ENCODE data around the gene FAM110C.
"Not testable (repeated sequence)": the region's sequence is repeated elsewhere in the genome, so short reads cannot be mapped to it uniquely, and the experiment has no call there.

The FAM110C gene

DNA sequence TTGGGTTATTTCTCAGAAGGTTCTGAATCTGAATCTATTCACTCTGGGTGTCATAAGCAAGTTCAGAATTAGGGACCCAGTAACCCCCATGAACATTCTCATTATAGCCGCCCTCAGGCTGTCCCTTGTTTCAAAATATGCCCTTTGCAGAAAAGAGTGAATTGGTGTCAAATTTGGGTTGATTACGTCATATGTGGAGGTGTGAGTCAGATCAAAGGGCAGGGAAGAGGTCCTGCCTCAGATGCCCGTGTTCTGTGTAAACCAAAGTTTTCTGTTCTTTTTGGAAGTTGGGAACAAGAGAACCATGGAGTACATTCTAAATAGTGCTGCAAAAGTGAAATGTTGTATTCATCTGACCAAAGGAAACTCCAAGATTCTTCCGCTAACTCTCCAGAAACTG lies 5.8 kb downstream of the FAM110C start:
- DNase-seq, result no peak

DNA sequence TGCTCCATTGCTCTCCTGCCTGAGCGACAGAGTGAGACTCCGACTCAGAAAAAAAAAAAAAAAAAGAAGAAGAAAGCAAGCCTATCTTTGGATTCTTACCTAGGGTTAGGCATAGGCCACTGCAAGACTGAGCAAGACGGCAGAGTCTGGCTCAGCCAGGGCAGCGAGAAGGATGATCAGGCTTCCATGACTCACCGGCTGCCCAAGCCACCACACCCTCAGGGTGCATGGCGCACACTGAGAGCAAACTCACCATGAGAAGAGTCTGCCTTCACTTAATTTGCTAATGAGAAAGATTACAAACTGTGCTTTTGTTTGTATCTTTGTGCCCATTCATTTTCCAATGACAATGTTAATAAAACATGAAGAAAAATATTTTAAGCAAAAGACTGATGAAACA lies 8.2 kb downstream of the FAM110C start:
- no peak for DNase-seq

GRCh38 chr2:36318-36717 lies 10.0 kb downstream of the FAM110C start:
- DNase-seq, result no peak

- DNase-seq, result peak; percentile 90
Measured at GRCh38 chr2:35852-36251, 10.5 kb downstream of the FAM110C start.

GRCh38 chr2:33620-34019 lies 12.7 kb downstream of the FAM110C start:
- no peak for DNase-seq

- DNase-seq, result no peak
Measured at GRCh38 chr2:32068-32467, 14.2 kb downstream of the FAM110C start.

DNA sequence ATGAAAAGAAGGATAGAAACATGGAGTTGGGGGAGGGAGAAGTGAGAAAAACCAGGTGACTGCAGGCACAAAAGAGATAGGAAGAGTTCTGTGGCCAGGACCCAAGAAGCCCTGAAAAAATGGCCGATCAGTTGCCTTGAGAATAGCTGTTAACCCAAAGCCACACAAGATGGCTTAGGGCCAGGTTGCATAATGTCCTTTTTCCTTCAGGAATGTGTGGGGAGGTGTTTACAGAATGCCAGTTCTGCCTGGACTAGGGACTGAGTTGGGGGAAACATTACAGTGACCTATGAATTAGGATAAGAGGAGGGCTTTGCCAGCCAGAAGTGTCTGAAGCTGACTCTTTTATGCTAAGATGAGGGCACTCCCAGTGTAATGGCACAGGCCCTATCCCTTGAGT lies 17.1 kb downstream of the FAM110C start:
- no peak for DNase-seq

DNA sequence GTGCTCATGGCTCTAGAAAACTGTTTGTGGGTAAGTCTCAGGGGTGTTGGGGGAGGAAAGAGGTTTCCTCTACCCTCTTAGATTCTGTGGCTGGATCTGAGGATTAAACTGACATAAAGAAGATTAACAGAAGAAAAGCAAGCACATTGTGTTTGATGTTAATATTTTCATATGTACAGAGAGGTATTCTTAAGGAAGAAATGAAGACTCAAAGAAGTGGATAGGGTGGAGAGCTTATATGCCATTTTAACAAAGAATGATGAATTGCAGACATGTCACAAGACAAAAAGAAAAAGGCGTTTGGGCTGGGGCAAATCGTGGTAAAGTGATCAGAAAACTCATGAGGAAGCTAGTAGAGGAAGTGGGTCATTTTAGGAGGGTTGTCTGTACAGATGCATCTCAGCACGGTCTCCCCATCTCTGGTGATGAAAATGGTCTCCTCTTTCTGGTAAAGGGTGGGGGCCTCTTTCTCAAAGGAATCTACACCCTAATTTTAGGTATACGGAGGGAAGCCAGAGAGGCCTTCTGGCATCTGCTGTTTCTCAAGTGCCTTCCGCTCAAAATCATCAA lies 17.8 kb downstream of the FAM110C start:
- no peak for DNase-seq

DNA sequence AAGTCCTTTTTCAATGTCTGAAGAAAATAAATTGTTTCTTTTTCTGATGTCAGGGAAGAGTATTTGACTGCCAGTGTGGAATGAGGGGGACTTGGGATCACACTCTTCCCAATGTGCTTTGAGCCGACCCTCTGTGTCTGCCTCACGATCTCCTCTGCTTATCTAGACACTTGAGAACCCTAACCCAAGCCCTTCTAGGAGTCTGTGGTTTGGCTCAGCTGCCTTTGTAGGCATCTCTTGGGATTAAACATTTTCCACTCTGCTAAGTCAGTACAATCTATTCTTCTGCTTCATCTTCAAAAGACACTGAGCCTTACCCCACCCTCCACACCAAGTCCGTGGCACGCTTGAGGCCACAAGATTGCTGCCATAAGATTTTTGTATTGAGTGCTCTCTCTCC lies 19.4 kb downstream of the FAM110C start:
- DNase-seq, result no peak

DNA sequence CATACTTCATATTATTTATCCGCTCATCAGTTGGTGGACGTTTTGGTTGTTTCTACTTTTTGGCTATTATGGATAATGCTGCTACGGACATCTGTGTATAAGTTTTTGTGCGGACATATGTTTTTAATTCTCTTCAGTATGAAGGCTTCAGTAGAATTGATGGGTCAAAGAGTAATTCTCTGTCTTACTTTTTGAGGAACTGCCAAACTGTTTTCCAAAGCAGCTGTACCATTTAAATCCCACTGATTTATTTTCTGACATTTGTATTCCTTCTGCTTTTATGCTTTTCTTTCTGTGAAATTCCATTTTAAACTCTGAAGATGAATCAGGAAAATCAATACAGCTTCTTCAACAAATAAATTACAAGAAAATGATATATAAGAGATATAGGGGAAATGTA lies 20.8 kb downstream of the FAM110C start:
- no peak for DNase-seq

DNA sequence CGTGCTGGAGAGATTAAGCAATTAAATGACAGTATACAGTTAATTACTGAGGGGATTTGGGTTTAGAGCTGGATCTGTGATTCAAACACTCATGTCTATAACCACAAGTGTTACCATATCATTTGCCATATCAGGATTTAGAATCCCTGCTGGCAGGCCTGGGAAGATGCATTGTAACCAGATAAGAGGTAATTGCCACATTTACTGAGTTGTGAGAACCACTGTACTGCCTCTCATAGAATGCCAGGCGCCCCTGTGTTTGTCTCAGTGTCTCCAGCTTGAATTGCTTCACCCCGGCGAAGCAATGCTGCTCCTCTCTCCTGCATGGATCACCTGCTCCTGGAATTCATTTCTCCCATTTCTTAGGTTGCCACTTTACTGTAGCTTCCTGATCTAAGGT lies 21.7 kb downstream of the FAM110C start:
- not testable (repeated sequence) for DNase-seq

- DNase-seq, result no peak
Measured at GRCh38 chr2:24107-24506, 22.2 kb downstream of the FAM110C start.

GRCh38 chr2:23283-23682 lies 23.0 kb downstream of the FAM110C start:
- no peak for DNase-seq

DNA sequence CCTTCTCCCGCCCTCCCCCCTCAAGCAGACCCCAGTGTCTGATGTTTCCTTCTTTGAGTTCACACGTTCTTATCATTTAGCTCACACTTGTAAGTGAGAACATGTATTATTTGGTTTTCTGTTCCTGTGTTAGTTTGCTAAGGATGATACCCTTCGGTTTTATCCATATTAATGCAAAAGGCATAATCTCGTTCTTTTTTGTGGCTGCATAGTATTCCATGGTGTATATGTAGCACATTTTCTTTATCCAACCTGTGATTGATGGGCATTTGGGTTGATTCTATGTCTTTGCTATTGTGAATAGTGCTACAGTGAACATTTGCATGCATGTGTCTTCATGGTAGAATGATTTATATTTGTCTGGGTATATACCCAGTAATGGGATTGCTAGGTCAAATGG lies 24.1 kb downstream of the FAM110C start:
- not testable (repeated sequence) for DNase-seq

DNA sequence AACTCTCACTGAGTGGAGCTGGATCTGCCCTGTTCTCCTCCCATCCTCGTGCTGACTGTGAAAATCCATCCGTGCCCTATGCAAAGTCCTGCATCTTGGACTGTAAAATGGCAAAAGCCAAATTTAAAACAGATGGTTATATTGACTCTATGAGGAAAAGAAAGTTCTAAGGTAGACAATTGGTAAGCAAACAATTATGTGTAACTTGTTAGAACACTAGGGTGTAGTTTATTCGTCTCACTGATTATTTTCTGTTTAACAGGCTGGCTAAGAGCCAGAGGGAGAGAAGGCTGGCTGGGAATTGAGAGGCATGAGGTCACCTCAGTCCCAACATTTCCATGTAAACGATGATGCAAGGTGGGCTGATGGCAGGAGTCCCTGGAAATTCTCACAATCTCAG lies 26.0 kb downstream of the FAM110C start:
- DNase-seq, result not testable (repeated sequence)

DNA sequence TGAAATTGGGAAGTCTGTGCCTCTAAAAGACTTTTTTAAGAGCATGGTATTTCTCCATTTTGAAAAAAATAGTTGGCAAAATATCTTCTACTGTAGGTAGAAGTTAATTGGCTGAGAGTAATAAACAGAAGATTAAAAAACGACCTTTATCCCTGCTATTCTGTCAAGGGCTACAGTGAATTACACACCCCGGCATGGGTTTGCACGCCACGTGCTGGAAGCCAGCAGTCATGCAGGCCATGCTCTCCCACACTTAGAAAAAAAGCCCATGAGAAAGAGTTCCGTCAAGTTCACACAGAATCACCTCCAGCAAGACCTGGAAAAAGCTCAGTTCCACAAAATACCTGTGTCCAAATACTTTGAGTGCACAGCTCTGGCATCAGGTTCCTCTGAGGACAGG lies 26.8 kb downstream of the FAM110C start:
- no peak for DNase-seq

- no peak for DNase-seq
Measured at GRCh38 chr2:18402-19271, 27.7 kb downstream of the FAM110C start.

- DNase-seq, result not testable (repeated sequence)
Measured at GRCh38 chr2:15916-16315, 30.4 kb downstream of the FAM110C start.

GRCh38 chr2:11248-11941 lies 34.9 kb downstream of the FAM110C start:
- no peak for DNase-seq

- no peak for DNase-seq
Measured at GRCh38 chr2:10222-10875, 36.0 kb downstream of the FAM110C start.

All from NCI-H510A (cell line).